DMS114 treated with DMSO at 0.1 percent for 48 hours (cell line): Measurements from ENCODE around the gene OGFOD3.
"Not testable (repeated sequence)": the region's sequence is repeated elsewhere in the genome, so short reads cannot be mapped to it uniquely, and the experiment has no call there.

ENCODE experiments used
- DNase-seq: peaks from one replicate; lab custom pipeline; 2025; ENCODE audit not compliant: unreplicated experiment; lab: John Stamatoyannopoulos, UW

OGFOD3 gene, protein sequence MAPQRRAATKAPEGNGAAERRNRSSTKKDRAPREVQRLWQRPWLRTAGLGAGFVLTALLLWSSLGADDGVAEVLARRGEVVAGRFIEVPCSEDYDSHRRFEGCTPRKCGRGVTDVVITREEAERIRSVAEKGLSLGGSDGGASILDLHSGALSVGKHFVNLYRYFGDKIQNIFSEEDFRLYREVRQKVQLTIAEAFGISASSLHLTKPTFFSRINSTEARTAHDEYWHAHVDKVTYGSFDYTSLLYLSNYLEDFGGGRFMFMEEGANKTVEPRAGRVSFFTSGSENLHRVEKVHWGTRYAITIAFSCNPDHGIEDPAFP

DNA sequence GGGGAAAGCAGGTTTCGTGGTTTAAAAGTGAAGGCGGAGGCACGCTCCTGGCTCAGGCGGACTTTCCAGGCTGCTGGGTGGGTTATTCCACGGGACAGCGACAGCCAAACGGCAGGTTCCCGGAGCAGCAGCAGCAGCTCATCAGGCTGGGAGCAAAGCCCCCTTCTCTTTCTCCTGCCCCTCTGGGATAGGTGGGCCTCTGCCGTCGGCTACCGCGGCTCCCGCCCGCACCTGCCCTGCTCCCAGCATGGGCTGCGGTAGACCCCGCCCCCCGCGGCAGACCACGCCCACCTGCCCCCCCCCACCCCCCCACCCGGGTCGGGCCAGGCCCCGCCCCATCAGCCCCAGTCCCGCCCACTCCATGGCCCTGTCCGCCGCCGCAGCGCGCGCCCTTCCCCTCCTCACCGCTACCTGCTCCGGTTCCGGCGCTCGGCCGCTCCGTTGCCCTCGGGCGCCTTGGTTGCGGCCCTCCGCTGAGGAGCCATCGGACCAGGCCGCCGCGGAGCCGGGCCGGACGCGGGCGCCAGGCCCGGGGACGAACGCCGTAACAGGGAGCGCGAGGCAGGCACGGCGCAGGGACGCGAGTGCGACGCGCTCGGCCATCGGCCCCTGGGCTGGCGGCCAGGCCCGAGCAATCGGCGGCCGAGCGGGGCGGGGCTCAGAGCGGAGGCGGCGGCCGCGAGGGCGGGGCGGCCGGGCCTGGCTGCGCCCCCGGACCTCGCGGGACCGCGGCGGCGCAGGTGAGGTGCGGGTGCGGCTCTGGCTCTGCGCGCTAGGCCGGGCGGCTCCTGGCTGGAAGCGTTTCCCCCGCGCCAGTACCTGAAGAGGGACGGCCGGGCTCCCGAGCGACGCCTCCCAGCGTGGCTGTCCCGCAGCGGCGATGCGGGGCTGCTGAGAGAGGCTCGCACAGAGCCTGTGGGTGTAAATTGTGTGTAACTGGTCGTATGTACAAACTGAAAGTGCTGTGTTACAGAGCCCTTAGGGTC lies at the start of gene OGFOD3, which contains the start of gene HEXD:
Gene OGFOD3, minus strand, starts transcription at position 586 of the 986 bp plus-strand sequence. Its CDS starts 101 bp downstream, at position 485.
Gene HEXD, plus strand, starts transcription at position 347 of the 986 bp plus-strand sequence. CDS start 1,453 bp downstream, outside the sequence.
- DNase-seq, result peak; percentile 55

DNA sequence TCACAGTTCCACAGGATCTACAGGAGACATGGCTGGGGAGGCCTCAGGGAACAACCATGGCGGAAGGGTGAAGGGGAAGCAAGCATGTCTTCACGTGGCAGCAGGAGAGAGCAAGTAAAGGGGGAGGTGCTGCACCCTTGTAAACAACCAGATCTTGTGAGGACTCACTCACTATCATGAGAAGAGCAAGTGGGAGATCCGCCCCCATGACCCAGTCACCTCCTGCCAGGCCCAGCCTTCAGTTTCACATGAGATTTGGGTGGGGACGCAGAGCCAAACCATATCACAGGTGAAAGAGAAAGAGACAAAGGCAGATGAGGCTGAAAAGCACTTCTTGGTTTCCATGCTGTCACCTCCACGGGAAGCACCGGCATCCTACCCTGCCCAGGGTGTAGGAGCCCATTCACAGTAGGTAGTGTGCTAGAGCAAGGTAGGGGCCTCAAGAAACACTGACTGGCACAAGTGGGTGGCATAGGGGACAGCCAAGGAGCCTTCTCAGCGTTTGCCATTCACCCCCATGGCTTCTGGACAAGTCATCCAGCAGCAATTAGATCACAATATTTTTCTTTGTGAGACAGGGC lies 46.7 kb upstream of the OGFOD3 start:
- no peak for DNase-seq

DNA sequence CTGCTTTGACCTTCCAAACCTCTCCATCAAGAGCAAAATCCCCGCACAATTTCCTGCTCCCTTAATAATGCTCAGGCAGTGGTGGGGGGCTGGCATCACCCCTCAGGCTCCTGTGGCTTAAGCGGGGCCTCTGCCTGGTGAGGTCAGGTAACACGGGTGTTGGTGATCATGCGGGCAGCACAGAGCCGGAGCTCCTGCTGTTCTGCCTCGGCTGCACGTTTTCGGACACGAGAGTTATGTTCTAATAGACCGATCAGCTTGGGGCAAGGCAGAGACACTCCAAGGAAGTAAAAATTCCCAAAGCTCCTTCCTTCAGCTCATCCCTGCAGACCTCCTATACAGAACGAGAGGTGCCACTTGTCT lies 46.2 kb upstream of the OGFOD3 start:
- DNase-seq, result no peak

DNA sequence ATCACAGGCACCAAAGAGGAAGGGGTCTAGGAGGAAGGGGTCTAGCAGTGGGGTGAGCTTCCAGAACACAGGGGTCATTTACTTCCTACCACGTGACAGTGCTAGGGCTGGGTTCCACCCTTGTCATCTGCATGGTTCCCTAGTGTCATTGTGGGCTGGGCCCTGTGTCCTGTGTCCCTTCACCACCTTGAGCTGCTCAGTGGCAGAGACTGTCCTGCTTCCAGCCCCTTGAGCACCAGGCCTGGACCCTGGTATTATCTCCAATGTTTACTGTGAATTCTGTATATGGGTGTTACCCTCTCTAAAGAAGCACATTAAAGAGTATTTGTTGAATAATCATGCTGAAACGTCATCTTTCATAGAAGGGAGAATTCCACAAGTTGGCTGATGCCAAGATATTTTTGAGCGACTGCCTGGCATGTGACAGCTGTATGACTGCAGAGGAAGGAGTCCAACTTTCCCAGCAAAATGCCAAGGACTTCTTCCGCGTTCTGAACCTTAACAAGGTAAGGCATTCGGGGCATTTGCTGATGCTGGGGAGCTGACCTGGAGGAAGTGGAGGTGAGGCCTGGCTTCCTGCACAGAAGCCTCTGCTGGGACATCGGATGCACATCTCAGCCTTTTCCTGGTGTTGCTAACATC lies 45.7 kb upstream of the OGFOD3 start:
- DNase-seq, result no peak

DNA sequence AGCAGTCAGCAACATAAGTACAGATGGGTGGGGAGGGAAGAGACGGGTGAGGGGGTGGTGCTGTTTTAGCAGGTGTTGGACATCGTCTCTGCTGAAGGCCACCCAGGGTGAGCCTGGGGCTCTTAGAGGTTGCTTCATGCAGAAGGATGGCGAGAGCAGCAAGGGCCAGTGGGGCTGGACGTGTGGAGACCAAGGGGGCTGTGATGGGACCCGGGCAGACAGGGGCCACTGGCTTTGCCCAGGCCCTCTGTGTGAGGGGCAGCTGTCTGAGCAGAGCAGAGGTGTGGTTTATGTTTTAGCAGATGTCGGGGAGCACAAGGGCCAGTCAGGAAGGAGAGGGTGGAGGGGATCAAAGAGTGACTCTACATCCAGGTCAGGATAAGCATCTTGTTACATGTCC lies 45.0 kb upstream of the OGFOD3 start:
- no peak for DNase-seq

DNA sequence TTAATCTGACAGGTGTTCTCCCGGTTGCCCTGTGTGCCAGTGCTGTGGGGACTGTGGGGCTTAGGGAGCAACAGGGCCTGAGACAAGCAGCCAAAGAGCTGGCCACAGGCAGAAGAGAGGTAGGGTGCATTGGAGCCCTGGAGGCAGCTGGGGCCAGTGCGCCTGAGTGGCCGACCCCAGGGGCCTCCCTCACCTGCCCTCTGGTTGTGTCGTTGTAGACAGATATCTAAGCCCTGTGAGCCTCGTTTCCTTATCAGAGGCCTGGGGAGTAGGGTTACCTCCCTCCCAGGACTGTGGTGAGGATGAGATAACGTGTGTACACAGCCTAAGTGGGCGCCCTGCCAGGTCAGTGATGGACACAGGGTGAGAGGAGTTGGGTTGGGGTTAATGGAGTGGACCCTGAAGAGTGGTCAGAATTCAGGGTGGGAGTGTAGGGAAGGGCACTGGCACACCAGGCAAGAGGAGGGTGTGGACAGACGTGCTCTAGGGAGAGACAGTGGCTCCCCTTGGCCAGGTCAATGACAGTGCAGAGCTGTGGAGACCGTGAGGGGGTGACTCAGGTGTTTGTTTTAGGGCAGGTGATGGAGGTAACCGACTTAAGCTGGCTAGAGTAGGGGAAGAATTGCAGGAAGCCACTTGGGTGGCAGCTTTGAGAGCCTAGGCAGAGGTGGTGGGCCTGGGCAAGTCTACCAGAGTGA lies 43.6 kb upstream of the OGFOD3 start:
- DNase-seq, result no peak

DNA sequence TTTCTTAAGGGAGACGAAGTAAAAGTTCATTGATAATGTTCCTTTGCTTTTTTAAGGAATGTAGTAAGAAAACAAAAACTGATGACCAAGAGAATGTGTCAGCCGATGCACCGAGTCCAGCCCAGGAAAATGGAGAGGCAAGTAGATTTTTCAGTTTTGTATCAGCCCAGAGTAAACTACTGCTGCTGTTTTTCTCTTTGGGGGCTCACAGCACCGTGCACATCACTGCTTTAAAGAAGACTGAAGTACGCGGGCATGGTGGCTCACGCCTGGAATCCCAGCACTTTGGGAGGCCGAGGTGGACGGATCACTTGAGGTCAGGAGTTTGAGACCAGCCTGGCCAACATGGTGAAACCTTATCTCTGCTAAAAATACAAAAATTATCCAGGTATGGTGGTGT lies 41.5 kb upstream of the OGFOD3 start:
- not testable (repeated sequence) for DNase-seq

DNA sequence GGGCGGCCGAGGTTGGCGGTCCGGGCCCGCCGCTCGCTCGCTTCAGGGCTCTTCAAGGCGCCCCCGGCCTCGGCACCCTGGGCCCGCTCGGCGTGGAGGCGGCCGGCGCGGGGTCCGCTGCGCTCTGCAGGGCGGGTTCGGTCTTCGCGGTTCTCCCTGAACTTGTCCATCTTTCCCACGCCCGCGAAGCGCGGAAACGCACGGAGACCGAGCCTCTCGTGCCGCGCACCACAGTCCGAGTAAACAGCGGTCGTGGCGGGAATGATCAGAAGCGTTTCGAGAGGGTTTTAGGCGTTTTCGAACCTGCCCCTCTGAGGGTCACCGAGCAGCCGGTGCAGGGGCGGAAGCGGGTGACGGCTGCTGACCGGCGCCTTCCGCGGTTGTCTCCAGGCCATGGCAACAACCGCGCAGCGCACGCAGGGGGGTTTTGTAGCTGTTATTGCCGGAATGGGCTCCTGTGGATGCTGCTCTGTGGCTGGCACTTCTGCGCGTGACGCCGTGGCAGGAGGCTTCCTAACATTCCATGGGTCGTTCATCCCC lies 40.6 kb upstream of the OGFOD3 start:
- no peak for DNase-seq

DNA sequence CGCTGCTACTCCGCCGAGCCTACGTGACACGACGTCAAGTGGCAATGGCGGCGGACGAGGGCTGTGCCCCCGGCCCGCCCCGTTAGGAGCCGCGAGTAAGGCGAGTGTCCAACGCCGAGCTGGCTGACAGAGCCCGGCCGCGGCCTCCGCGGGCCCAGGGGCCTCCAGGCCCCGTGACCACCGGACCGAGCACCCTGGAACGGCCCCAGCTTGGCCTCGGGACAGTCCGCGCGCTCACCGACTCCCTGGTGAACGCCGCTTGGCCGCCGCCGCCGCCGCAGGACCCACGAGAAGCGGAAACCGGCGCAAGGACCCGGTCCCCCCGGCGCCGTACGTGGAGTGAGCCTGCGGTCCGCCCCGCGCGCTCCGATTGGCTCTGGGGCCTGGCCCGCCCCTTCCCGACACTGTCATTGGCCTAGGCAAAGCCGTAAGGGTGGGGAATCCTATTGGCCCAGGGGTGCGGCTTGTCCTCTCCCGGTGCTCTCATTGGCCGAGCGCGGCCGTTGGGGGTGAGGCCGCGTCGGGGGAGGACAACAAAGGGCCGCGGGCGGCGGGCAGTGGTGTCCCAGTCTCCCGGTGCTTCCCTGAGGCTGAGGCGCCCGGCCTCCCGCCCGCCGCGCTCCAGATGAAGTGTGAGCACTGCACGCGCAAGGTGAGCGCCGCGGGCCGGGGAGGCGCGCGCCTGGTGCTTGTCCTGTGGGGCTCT lies 39.9 kb upstream of the OGFOD3 start, which contains the start of gene NARF:
Gene NARF, plus strand, starts transcription at position 563 of the 706 bp plus-strand sequence. Its CDS starts 63 bp downstream, at position 626.
- peak; percentile 94 for DNase-seq

DNA sequence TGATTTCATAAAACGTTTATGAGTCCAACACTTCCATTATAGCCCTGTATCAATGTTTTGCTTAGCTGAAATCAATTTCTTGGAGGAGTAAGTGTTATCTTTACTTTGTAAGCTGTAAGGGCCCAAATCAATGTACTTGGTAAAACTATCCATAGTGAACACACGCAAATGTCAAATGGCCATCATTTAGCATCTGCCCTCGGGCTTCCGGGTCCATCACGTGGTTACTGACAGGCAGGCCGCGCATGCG lies 39.5 kb upstream of the OGFOD3 start:
- peak; percentile 75 for DNase-seq

DNA sequence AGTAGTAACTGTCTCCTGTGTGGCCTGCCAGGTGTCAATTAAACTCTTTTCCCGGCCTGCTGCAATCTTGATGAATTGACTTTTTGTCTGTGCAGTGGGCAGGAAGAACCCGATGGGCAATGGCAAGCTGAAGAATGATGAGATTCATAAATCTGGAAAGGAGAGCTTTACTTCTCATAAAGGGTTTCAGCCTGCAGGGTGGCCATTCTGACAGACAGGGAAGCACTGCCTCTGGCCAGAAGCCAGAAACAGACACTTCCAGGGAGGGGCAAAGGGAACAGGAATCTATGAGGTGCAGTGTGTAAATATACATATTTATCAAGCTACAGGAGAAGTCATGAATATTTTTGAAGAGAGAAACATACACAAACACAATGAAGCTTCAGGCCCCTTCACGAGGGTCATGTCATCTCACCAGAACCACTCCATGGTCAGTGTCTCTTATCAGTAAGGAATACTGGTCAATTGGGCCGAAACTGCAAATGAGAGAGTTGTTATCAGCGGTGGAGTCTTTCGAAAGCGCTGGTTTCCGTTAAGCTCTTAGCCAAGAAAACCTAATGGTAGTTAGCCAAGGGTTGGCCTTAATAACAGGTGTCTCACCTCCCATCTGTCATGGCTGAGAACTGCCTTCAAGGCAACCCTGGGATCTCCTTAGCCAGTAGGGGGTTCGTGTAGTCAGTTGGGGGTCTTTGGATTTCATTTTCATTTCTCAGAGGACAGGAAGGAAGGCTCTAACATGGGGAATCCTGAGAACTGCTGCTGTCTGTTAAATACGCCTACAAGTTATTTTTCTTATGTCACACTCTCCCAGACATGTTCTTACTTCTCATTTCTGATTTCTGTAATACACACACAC lies 38.9 kb upstream of the OGFOD3 start:
- DNase-seq, result no peak

DNA sequence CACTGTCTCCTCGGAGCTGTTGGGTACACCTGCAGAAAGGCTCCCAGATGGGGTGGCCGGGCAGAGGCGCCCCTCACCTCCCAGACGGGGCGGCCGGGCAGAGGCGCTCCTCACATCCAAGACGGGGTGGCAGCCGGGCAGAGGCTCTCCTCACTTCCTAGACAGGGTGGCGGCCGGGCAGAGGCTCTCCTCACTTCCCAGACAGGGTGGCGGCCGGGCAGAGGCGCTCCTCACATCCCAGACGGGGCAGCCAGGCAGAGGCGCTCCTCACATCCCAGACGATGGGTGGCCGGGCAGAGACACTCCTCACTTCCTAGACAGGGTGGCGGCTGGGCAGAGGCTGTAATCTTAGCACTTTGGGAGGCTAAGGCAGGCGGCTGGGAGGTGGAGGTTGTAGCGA lies 35.3 kb upstream of the OGFOD3 start:
- not testable (repeated sequence) for DNase-seq

DNA sequence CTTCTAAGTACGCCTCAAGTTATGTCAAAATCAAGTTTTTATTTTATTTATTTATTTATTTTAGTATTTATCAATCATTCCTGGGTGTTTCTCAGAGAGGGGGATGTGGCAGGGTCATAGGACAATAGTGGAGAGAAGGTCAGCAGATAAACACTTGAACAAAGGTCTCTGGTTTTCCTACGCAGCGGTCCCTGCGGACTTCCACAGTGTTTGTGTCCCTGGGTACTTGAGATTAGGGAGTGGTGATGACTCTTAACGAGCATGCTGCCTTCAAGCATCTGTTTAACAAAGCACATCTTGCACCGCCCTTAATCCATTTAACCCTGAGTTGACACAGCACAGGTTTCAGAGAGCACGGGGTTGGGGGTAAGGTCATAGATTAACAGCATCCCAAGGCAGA lies 34.8 kb upstream of the OGFOD3 start:
- not testable (repeated sequence) for DNase-seq

DNA sequence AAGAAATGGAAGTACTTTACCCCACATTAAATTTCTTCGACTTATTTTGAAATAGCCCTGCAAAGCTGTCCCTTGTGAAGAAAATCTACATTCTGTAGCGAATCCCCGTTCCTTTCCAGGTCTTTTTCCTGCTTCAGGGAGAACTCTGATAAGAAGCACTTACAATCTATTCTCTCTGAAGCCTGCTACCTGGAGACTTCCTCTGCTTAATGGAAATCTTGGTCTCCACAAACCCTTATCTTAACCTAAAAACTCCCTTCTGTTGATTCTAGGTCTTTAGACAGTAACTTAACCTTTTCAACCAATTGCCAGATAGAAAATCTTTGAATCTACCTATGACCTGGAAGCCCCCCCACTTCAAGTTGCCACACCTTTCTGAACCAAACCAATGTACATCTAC lies 33.8 kb upstream of the OGFOD3 start:
- DNase-seq, result no peak

DNA sequence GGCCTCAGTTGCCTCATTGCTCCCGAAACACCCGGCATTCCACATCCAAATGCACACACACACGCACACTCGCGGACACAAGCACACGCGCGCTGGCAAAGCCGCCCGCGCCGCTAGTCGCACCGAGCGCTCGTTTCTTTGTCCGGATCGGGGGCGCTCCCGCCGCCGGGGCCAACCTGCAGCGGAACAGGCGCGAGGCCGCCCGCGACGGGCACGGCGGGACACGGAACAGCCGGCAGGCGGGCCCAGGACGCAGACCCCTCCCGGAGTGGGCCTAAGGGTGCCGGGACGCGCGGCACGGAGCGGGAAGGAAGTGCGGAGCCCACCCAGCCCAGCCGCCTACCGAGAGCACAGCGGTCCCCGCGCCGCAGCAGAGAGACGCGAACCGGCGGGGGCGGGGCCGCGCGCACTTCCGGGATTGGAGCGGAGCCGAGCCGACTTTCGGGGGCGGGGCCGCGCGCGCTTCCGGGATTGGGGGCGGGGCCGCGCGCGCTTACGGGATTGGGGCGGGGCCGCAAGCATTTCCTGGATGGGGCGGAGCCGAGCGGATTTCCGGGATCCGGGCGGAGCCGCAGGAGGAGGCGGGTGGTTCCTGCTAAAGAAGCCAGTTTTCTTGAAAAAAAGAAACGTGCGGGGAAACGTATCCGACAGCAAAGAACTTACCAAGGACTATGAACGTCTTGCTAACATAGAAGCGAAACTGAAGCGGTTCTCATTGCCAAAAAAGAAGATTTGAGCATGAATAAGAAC lies 32.1 kb upstream of the OGFOD3 start, which contains the start of gene CYBC1:
Gene CYBC1, minus strand, starts transcription at position 396 of the 750 bp plus-strand sequence. CDS start 1,498 bp downstream, outside the sequence.
- DNase-seq, result peak; percentile 75

DNA sequence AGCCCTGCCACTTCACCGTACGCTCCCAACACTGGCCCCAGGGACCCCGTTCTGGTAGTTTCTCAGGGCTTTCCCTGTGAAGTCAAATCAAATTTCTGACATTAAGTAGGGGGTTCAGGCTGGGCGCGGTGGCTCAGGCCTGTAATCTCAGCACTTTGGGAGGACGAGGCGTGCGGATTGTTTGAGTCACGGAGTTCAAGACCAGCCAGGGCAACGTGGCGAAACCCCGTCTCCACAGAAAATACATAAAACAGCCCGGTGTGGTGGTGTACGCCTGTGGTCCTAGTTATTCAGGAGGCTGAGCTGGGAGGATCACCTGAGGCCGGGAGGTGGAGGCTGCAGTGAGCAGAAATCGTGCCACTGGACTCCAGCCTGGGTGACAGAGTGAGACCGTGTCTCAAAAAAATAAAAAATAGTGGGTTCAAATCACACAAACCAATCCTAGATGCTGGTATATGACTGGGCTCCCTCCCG lies 31.5 kb upstream of the OGFOD3 start:
- no peak for DNase-seq

DNA sequence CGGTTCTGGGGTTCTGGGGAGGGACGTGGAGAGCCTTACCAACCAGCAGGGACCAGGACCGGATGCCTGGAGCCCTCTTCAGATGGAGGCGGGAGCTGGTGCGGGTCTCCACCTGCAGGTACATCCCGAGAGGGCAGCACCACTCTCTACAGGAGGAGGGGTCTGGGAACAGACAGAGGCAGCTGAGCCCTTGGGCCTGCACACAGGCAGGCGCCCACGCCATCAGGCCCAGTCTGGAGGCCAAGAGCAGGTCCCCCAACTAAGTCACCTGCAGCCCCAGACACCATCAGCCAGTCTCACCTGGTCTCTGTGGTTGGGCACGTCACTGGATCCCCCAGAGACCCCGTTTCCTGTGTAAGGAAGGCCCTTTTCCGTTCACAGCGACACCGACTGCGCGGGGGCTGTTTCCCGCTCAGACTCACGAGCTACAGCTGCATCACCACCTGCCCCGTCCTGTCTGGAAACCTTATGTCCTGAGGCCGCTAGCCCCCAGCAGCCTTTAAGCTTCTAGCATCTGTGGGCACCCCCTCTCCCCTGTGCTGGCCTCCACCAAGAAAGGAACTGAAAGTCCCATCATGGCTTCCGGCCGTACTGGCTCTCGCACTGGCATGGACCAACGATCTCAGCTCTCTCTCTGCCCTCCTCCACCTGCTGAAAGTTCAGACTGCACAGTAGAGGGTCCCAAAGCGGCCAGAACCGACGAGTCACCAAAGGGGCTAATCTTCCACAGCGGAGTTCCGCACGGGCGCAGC lies 30.9 kb upstream of the OGFOD3 start:
- no peak for DNase-seq
